Activated CD4-positive, alpha-beta T cell treated with anti-CD3 and anti-CD28 coated beads, Interleukin-2, amount 50 U/mL, for 48 hours (primary cell): ENCODE results near the gene ETV6.
A peak's percentile ranks its signal among the peaks of the same experiment; 100 is the strongest.
"Not testable (repeated sequence)": the region's sequence is repeated elsewhere in the genome, so short reads cannot be mapped to it uniquely, and the experiment has no call there.

Experiments
- DNase-seq, 2 experiments: peaks; one replicate each; pipeline ENCODE4 v3.0.0-alpha.2; 2020

ETV6 gene

GRCh38 chr12:11649413-11650285 is at the start of gene ETV6:
TSS of gene ETV6 (plus strand) at chr12:11649674. CDS start at chr12:11650128, 454 bp downstream.
- peak; percentile 78 to 85 for DNase-seq

- DNase-seq = no peak
Measured at GRCh38 chr12:11600199-11600598, 49.3 kb upstream of the ETV6 start.

DNA sequence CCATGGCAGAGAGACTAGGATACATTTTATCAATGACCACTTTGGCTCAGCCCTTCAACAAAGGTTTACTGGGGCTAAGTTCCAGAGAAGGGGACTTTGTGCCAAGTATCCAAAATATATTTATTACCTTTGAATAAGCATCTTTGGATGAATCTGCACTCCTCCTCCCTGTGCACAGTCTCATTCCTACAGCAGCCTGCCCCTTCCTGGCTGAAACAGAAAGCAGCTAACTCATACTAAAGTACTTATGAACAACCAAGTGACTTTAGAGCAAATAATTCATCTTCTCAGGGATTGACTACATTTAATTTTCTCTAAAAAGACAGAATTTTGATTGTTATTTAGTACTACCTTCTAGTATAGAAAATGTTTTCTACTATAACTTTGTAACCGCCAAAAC is 47.8 kb upstream of the ETV6 start:
- DNase-seq = no peak

DNA sequence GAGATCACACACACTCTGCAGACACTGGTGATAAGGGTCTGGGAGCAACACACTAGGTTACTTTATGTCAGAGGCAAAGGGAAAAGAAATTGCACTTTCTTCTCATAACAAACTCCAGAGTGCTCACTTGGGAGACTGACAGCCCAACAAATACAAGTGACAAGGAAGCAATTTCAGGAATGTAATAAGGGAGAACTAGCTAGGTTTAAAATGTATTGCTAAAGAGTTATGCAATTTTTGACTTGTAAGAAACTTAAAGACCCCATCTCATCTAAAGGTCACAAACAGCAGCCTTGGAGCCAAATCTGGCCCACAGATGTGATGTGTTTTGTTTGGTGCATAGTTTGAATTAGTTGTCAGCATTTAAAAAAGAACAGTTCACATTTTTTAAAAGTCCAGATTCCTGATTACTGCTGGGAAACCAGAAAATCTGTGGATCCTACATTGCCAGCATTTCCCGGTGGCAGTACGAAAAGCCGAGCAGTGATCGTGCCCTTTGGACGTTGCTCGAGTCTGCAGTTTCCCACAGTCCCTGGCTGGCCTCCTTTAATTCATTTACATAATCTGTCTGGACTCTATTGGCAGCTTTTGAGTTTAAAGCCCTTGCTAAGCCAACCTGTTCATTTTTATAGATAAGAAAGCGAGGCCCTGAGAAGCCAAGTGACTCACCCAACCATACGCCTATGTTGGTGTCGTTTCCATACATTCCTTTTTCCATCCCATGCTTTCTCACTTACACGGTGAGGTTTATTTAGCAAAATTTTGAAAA is 42.0 kb upstream of the ETV6 start:
- no peak for DNase-seq

DNA sequence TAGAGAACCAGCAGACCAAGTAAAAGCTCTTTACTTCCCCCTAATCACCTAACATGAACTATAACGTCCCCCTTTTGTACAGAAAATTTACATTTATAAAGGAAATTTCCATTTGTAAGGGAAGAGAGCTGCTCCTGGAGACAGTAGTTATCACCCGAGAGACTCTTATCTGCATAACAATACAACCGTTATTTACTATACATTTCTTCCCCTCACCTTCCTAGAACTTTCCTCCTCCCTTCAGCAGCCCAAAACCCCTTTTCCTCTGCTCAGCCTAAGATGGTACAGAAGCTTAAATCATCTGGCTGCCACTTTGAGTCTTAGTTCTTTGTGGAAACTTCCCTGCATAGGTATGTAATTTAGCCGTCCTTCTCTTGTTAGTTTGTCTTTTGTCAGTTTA is 40.4 kb upstream of the ETV6 start:
- DNase-seq = no peak

GRCh38 chr12:11615481-11615880 is 34.0 kb upstream of the ETV6 start:
- no peak for DNase-seq

- no peak for DNase-seq
Measured at GRCh38 chr12:11618046-11618445, 31.4 kb upstream of the ETV6 start.

DNA sequence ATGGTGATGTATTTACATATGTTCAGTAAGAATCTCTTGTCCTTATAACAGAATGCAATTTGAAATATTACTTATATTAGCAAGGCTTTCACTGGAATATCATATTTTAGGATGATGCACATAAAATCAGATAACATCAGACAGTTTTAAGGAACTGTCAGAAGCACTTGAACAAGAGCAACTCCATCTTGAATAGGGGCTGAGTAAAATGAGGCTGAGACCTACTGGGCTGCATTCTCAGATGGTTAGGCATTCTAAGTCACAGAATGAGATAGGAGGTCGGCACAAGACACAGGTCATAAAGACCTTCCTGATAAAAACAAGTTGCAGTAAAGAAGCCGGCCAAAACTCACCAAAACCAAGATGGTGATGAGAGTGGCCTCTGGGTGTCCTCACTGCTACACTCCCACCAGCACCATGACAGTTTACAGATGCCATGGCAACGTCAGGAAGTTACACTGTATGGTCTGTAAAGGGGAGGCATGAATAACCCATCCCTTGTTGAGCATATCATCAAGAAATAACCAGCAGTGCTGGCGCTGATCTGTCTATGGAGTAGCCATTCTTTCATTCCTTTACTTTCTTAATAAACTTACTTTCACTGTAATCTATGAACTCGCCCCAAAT is 27.6 kb upstream of the ETV6 start:
- DNase-seq = peak in 1 of 2 experiments; percentile 7

GRCh38 chr12:11622876-11623281 is 26.6 kb upstream of the ETV6 start:
- no peak for DNase-seq

GRCh38 chr12:11623382-11623781 is 26.1 kb upstream of the ETV6 start:
- DNase-seq = no peak

- DNase-seq = no peak
Measured at GRCh38 chr12:11624116-11624515, 25.4 kb upstream of the ETV6 start.

GRCh38 chr12:11627709-11628108 is 21.8 kb upstream of the ETV6 start:
- DNase-seq = not testable (repeated sequence)

DNA sequence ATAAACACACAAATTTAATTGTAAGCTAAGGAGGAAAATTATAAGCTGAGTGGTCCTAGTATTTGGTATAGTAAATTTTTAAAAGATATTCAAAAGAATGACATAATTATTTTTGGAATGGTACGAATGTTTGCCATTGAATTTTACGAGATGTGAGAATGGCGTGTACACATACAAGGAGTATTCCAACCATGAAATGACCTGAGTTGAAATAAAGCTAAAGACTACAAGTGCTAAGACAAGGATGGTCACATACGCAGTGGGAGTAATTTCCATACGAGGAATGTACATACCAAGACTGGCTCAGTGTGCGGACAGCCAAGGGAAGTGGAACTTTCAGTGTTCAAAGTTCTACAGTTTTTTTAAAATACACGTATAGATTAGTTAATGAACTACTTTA is 21.1 kb upstream of the ETV6 start:
- no peak for DNase-seq

DNA sequence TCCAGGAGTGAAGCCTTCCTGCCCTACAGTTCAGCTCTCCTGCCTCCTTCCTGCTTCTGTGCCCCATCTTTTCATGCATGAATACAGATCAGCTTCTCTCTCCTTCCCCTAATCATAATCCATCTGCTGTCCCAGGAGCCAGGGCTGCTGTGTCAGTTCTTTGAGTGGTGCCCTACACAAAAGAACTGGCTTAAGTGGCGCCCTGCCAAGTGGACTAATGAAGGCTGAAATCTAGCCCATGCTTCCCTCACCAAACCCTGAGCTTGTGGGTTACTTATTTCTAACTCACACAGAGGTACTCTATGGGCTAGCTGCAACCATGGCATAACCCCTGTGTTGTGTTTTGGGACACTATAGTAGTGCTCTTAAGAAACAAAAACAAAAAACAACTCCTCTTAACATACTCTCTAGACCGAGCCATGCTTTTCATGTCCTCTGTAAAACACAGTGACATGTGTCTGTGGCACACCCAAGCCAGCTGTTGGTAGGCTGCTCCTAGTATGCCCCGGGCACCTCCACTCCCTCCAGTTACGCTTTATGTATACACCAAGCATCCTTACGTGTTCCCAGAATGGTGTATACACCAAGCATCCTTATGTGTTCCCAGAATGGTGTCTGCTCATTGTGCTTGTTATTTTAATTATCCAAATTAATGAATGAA is 19.3 kb upstream of the ETV6 start:
- DNase-seq = no peak

DNA sequence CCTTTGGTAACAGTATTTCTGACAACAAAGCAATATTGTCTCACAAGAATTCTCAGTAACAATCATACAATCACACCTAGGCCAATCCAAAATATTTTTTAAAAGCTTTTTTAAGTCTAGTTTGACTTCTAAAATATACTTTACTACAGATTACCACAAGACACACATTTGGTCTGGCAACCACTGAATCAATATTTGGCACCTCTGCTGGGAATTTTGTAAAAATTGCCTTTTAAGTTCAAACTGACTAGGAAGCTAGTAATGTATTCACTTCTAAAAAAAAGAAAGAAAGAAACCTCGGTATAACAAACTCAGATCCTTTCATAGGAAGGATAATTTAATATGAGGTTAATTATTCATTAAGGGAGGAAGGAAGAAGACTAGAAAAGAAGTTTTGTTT is 18.2 kb upstream of the ETV6 start:
- DNase-seq = no peak

GRCh38 chr12:11631881-11632280 is 17.6 kb upstream of the ETV6 start:
- not testable (repeated sequence) for DNase-seq

DNA sequence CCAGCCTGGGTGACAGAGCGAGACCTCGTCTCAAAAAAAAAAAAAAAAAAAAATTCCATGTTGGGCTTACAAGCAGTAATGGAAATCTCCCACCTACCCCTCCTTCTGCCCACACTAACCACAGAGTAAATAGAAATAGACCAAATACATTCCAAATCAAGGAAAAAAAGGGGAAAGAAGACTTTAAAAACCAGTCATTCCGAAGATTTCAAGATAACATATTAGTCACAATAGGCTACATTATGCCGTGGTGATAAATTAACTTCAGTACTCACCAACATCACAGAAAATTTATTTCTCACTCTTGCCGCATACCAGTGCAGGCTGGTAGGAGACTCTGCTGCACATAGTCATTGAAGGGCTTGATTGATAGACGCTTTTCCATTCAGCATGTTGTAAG is 15.5 kb upstream of the ETV6 start:
- DNase-seq = no peak

- no peak for DNase-seq
Measured at GRCh38 chr12:11635341-11635740, 14.1 kb upstream of the ETV6 start.

DNA sequence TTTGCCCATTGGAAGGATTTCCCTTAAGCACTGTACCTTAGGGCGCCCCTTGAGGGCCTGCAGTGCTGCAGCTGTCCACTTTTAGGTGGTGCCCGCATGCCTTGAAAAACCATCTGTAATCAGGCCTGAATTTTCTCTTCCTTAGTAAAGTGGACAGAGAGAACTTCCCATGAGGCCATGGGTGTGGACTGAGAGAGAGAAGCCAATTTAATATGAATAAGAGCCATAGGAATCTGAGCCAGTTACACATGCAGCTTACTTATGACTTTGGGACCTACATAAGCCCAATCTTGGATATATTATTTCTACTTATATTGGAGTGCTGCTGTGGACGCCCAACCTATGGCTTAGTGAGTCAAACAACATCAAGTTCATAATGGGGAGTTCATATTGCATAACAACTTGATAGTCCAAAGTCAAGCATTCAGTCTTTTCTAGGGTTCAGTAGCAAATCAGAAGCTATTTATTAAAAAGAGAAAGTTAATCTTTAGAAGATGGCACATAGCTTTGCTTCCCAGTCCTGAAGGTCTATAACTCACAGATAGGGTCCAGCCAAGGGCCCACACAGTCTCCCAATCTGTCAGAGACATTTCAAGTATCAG is 11.1 kb upstream of the ETV6 start:
- DNase-seq = no peak

DNA sequence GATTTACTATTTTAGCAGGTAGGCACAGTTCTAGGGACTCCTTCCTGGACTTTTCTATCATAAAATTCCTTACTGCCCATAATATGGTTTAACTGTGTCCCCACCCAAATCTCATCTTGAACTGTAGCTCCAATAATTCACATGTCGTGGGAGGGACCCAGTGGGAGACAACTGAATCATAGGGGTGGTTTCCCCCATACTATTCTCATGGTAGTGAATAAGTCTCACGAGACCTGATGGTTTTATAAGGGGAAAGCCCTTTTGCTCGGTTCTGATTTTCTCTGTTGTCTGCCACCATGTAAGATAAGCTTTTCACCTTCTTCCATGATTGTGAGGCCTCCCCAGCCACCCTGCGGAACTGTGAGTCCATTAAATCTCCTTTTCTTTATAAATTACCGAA is 10.0 kb upstream of the ETV6 start:
- no peak for DNase-seq

- no peak for DNase-seq
Measured at GRCh38 chr12:11641522-11641921, 8.0 kb upstream of the ETV6 start.

DNA sequence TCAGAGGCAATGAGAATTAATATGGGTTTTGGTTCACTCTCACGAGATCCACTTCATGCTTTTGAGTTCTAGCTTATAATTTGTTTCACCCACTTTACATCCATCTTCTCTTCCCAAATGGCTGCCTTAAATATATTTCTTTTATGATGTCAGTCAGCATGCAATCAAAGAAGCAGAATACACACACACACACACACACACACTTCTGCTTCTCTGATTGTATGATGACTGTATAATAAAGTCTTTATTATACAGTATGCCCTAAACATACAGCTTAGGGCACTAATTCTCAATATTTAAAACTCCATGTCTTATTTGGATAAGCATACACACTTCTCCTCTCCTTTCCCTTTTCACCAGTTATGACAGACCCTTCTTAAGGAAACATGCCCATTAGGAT is 6.7 kb upstream of the ETV6 start:
- DNase-seq = no peak

GRCh38 chr12:11645391-11645790 is 4.1 kb upstream of the ETV6 start:
- no peak for DNase-seq
